MM.1S (cell line): ENCODE results near the gene DIS3L2.

Experiments
- EZH2 ChIP-seq: fragments of 300-600 bp; sonication (generic); optimal IDR thresholded peaks from 2 replicates; pipeline ENCODE3; 2017; ENCODE audit warnings: low read depth, mild to moderate bottlenecking, antibody characterized with exemption, low read length, mixed read lengths
- EZH2phosphoT487 ChIP-seq: fragments of 300-600 bp; sonication (generic); IDR thresholded peaks from 2 replicates; pipeline ENCODE4 v1.6.1; 2018; ENCODE audit warnings: antibody characterized with exemption, low read length
- TF ChIP-seq, protein P1 (sequence below): fragments of 300-600 bp; sonication (generic); IDR thresholded peaks from 2 replicates; pipeline ENCODE4 v1.5.1; 2016; ENCODE audit warnings: antibody characterized with exemption, low read length, mixed read lengths

- TF ChIP-seq, protein P1, sequence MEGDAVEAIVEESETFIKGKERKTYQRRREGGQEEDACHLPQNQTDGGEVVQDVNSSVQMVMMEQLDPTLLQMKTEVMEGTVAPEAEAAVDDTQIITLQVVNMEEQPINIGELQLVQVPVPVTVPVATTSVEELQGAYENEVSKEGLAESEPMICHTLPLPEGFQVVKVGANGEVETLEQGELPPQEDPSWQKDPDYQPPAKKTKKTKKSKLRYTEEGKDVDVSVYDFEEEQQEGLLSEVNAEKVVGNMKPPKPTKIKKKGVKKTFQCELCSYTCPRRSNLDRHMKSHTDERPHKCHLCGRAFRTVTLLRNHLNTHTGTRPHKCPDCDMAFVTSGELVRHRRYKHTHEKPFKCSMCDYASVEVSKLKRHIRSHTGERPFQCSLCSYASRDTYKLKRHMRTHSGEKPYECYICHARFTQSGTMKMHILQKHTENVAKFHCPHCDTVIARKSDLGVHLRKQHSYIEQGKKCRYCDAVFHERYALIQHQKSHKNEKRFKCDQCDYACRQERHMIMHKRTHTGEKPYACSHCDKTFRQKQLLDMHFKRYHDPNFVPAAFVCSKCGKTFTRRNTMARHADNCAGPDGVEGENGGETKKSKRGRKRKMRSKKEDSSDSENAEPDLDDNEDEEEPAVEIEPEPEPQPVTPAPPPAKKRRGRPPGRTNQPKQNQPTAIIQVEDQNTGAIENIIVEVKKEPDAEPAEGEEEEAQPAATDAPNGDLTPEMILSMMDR = no peak
- TF ChIP-seq EZH2 = no peak
- TF ChIP-seq EZH2phosphoT487 = no peak
These were observed 368.2 kb downstream of the DIS3L2 start for GRCh38 chr2:232329716-232330067.
